AG04449 (cell line): ENCODE data around the gene DCAF6.

Experiments
- CTCF ChIA-PET: fragments of 350-600 bp; formaldehyde crosslinking; extraction: SDS; loops from one replicate; lab custom pipeline; 2021; ENCODE audit warnings: antibody characterized with exemption; lab: Yijun Ruan, JAX
- POLR2A ChIA-PET: fragments of 400-600, 350-600 bp; formaldehyde crosslinking; extraction: SDS; loops from one replicate; lab custom pipeline; 2020; ENCODE audit warnings: antibody characterized with exemption, inconsistent platforms; lab: Yijun Ruan, JAX
- DNase-seq: peaks from one replicate; pipeline ENCODE4 v3.0.0-alpha.2; 2010; ENCODE audit warnings: low read depth, low spot score
- H3K4me3 ChIP-seq: 2 replicates; pipeline ENCODE4 v1.5.1; 2011; ENCODE audit warnings: low read depth, mild to moderate bottlenecking, control low read depth, low read length
- TF ChIP-seq, protein P1 (sequence below): IDR thresholded peaks from one replicate; pipeline ENCODE4 v1.5.1; 2011; ENCODE audit warnings: mild to moderate bottlenecking, moderate library complexity, low read length, control low read depth, inconsistent platforms; ENCODE audit not compliant: insufficient read depth; ENCODE audit errors: missing control alignments

The DCAF6 gene

DNA sequence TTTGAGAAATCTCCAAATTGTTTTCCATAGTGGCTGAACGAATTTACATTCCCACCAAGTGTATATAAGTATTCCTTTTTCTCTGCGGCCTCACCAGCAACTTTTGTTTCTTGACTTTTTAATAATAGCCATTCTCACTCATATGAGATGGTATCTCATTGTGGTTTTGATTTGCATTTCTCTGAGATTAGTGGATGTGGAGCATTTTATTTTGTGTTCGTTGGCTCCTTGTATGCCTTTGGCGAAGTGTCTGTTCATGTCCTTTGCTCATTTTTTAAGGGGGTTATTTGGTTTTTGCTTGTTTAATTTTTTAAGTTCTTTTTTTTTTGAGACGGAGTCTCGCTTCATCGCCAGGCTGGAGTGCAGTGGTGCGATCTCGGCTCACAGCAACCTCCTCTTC is 45.5 kb downstream of the DCAF6 start:
- peak; percentile 1 for DNase-seq
- CTCF ChIA-PET: no interaction called here
- TF ChIP-seq, protein P1, sequence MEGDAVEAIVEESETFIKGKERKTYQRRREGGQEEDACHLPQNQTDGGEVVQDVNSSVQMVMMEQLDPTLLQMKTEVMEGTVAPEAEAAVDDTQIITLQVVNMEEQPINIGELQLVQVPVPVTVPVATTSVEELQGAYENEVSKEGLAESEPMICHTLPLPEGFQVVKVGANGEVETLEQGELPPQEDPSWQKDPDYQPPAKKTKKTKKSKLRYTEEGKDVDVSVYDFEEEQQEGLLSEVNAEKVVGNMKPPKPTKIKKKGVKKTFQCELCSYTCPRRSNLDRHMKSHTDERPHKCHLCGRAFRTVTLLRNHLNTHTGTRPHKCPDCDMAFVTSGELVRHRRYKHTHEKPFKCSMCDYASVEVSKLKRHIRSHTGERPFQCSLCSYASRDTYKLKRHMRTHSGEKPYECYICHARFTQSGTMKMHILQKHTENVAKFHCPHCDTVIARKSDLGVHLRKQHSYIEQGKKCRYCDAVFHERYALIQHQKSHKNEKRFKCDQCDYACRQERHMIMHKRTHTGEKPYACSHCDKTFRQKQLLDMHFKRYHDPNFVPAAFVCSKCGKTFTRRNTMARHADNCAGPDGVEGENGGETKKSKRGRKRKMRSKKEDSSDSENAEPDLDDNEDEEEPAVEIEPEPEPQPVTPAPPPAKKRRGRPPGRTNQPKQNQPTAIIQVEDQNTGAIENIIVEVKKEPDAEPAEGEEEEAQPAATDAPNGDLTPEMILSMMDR: no peak
- no peak overlapping the region for H3K4me3 ChIP-seq
- POLR2A ChIA-PET: no interaction called here

DNA sequence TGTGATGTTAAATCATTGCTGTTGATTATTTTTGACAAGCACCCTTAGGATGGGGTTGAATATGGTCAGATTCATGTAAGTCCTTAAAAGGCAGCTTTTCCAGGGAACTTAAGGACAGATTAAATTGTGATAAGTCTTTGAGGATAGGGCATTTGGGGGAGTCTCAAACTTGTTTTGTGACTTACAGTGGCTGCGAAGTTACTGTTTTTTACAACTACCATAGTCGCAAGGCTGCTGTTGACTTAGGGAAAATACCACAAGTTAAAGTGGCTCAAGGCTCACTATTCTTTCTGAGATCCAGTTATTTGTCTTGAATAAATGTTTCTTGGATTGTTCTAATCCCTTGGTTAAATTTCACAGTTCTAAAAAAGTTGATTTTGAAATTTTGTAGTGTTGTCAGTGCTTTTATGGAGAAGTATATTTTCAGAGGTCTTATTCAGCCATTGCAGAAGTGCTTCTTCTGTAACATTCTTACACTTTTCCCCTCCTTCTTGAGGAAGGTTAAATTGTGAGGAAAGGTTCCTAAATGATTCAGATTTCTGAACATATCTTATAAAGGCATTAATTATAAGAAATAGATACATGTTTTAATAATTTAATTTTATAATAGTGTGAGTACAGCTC is 47.4 kb downstream of the DCAF6 start:
- CTCF ChIA-PET: interaction anchor here (0.7 to 1.1 kb wide), 2 partner anchors 17 to 38 kb away, joined by 3 read pairs; no protein-coding TSS in a partner anchor
- TF ChIP-seq, protein P1: no peak
- POLR2A ChIA-PET: interaction anchor here (1.1 kb wide), 1 partner anchor 48 kb away, joined by 3 read pairs; no protein-coding TSS in a partner anchor
- no peak for DNase-seq
- no peak overlapping the region for H3K4me3 ChIP-seq

DNA sequence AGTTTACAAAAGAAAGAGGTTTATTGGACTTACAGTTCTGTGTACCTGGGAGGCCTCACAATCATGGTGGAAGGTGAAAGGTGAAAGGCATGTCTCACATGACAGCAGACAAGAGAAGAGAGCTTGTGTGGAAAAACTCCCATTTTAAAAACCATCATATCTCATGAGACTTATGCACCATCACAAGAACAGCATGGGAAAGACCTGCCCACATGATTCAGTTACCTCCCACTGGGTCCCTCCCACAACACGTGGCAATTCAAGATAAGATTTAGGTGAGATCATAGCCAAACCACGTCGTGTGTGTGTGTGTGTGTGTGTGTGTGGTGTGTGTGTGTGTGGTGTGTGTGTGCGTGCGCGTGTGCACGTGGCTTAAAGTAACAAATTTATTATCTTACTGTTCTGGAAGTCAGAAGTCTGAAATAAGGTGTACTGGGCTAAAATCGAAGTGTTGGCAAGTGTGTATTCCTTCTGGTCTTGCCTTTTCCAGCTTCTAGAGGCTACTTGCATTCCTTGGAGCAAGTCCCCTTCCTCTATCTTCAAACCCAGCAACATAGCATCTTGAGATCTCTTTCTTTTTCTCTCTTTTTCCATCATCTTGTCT is 48.5 kb downstream of the DCAF6 start:
- no peak overlapping the region for H3K4me3 ChIP-seq
- TF ChIP-seq, protein P1: no peak
- POLR2A ChIA-PET: no interaction called here
- CTCF ChIA-PET: interaction anchor here (1.1 kb wide), 1 partner anchor 37 kb away, joined by 3 read pairs; no protein-coding TSS in a partner anchor
- DNase-seq: no peak

DNA sequence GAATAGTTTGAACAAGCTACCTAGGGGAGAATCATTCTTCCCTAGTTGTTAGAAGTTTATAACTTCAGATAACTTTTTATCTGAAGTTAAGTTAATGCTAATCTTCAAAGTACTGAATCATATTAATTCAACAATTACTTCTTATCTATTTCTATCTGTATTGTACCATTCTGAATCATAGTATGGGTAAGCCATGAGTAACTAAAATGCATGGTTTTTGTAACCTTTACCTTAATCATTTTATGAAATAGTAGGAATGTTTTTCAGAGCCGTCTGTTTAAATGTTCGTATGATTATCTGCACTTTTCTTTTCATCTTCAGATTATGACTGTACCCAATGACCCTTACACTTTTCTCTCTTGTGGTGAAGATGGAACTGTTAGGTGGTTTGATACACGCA is 50.7 kb downstream of the DCAF6 start:
- POLR2A ChIA-PET: no interaction called here
- DNase-seq: no peak
- TF ChIP-seq, protein P1: no peak
- CTCF ChIA-PET: interaction anchor here (1.1 kb wide), 1 partner anchor 95 kb away, joined by 3 read pairs; no protein-coding TSS in a partner anchor
- H3K4me3 ChIP-seq: no peak overlapping the region

DNA sequence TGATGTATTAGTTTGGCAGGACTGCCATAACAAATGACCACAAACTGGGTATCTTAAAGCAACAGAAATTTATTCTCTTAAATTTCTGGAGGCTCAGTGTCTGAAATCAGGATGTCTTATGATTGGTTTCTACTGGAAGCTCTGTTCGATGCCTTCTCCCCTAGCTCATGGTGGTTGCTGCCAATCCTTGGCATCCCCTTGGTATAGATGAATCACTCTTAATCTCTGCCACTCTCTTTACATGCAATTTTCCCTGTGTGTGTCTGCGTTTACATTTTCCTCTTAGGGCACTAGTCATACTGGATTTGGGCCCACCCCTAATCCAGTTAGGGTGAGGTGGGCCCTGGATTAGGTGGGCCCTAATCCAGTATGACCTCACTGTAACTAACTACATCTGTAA is 55.1 kb downstream of the DCAF6 start:
- TF ChIP-seq, protein P1: no peak
- POLR2A ChIA-PET: no interaction called here
- no peak for DNase-seq
- H3K4me3 ChIP-seq: no peak overlapping the region
- CTCF ChIA-PET: no interaction called here

DNA sequence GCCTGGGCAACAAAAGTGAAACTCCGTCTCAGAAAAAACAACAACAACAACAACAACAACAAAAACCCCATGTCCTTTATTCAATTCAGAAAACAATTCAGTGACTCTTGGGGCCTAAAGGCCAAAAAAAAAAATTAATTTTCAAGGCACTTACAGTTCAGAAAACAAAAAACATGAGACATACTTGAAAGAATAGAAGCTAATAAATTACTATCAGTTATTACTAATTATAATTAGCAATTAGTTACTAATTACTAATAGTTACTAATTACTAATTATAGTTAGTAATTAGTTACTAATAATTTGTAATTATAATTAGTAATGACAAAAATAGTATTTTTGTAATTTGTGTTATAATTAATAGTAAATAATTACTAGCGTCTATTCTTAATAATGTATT is 57.2 kb downstream of the DCAF6 start:
- H3K4me3 ChIP-seq: no peak overlapping the region
- ChIA-PET CTCF (no interaction called here), POLR2A (no interaction called here)
- DNase-seq: no peak
- TF ChIP-seq, protein P1: no peak
